T-cell (primary cell): ENCODE results near the gene MROH9. TPM values are rescaled to one million over a fixed set of nuclear protein-coding genes. Genes with fewer than 3 reads are reported as not detected.

Experiments used
- ATAC-seq, 4 experiments: fragments of 200-7000 bp in 3 of 4; fragments of 150-1000 bp in 1 of 4; cut with Tn5 transposase; replicated peaks in 1 of 4; 1 replicate in 3 of 4; 2 replicates in 1 of 4; pipeline ENCODE4 v1.10.0; 2021; ENCODE audit warnings: moderate library complexity in 3 of 4, mild to moderate bottlenecking in 2 of 4, moderate number of reproducible peaks in 1 of 4
- CTCF ChIA-PET, 2 donors: fragments of 300-600 bp; sonication (Branson Sonifier 250); formaldehyde crosslinking; loops; one replicate each; lab custom pipeline; 2022; ENCODE audit warnings: antibody characterized with exemption in 2 of 2; lab: Charles Lee
- POLR2A ChIA-PET, 2 donors: fragments of 300-600 bp; sonication (Branson Sonifier 250); formaldehyde crosslinking; loops; one replicate each; lab custom pipeline; 2022; ENCODE audit warnings: antibody characterized with exemption in 2 of 2; lab: Charles Lee
- DNase-seq, 35 experiments: peaks; one replicate each; pipeline versions ENCODE4 v3.0.0 to v3.0.0-alpha.2; 2013 to 2023
- H3K27ac ChIP-seq: one replicate; pipeline ENCODE4 v1.5.1; 2013; ENCODE audit warnings: low read length
- H3K27me3 ChIP-seq, 2 experiments: replicated peaks in 1 of 2; 1 replicate in 1 of 2; 2 replicates in 1 of 2; pipeline versions ENCODE4 v1.6.1 to v1.7.0; 2013; ENCODE audit warnings: low read length in 1 of 2, mixed read lengths in 1 of 2; ENCODE audit not compliant: control insufficient read depth in 2 of 2, insufficient read depth in 2 of 2; ENCODE audit errors: extremely low read depth in 1 of 2
- H3K36me3 ChIP-seq, 2 donors: 1 replicate in 1 of 2; 2 replicates in 1 of 2; pipeline versions ENCODE4 v1.6.1 to v1.7.0; 2013; ENCODE audit warnings: low read length in 1 of 2; ENCODE audit not compliant: control insufficient read depth in 2 of 2, insufficient read depth in 1 of 2; ENCODE audit errors: extremely low read depth in 1 of 2
- H3K4me1 ChIP-seq, 2 experiments: 1 replicate in 1 of 2; 2 replicates in 1 of 2; pipeline versions ENCODE4 v1.6.1 to v1.7.0; 2013; ENCODE audit warnings: low read length in 2 of 2, mixed read lengths in 1 of 2; ENCODE audit not compliant: insufficient read depth in 2 of 2, control insufficient read depth in 1 of 2; ENCODE audit errors: extremely low read depth in 1 of 2
- H3K4me3 ChIP-seq, 2 donors: 1 replicate in 1 of 2; 2 replicates in 1 of 2; pipeline versions ENCODE4 v1.5.1 to v1.7.0; 2013; ENCODE audit warnings: mild to moderate bottlenecking in 2 of 2, low read length in 1 of 2, moderate library complexity in 1 of 2; ENCODE audit not compliant: control insufficient read depth in 1 of 2; ENCODE audit errors: extremely low read depth in 1 of 2
- H3K9me3 ChIP-seq: 2 replicates; pipeline ENCODE4 v1.7.0; 2013
- H3K27ac Mint-ChIP-seq, 2 donors: one replicate each; pipeline ENCODE4 v1.8.0; 2020 to 2021; ENCODE audit warnings: mild to moderate bottlenecking in 2 of 2, mixed read lengths in 2 of 2
- H3K27me3 Mint-ChIP-seq, 2 donors: one replicate each; pipeline ENCODE4 v1.8.0; 2021 to 2022; ENCODE audit warnings: mixed read lengths in 2 of 2
- H3K36me3 Mint-ChIP-seq: one replicate; pipeline ENCODE4 v1.8.0; 2021; ENCODE audit warnings: mixed read lengths
- H3K4me1 Mint-ChIP-seq, 3 donors: one replicate each; pipeline ENCODE4 v1.8.0; 2020 to 2022; ENCODE audit warnings: mixed read lengths in 3 of 3, mild to moderate bottlenecking in 1 of 3
- H3K4me3 Mint-ChIP-seq, 3 donors: one replicate each; pipeline ENCODE4 v1.8.0; 2020 to 2022; ENCODE audit warnings: mild to moderate bottlenecking in 3 of 3, mixed read lengths in 3 of 3, moderate library complexity in 3 of 3
- H3K9me3 Mint-ChIP-seq, 3 donors: one replicate each; pipeline ENCODE4 v1.8.0; 2020 to 2022; ENCODE audit warnings: mixed read lengths in 3 of 3
- WGBS: methylation state at CpG from one replicate; pipeline ENCODE4 v1.1.5; 2013; ENCODE audit warnings: missing lambda C conversion rate; ENCODE audit not compliant: insufficient coverage; 5-methylcytosine and 5-hydroxymethylcytosine counted together
- total RNA-seq, 35 experiments: library from RNA in 6 of 35; stranded (reverse) in 6 of 35; fragments of 120-200 nt in 1 of 35; gene quantifications; one replicate each; pipeline versions ENCODE4 v1.2.1 to v1.2.4 and lab custom pipeline; 2013 to 2026

MROH9 gene
- total RNA-seq, 5 donors from 2014 or later (not counting 1 experiment from before 2014, with no cell fraction given), result not detected

GRCh38 chr1:171019971-171020370 is 84.6 kb downstream of the MROH9 start:
- peaks cover 4 to 7% of the 10 kb centered on the region in 2 donors for H3K27me3 Mint-ChIP-seq
- DNase-seq (no peak), ATAC-seq (no peak)
- Histone ChIP-seq H3K9me3 (no peaks in the 10 kb centered on the region), H3K27me3 (peaks cover 0 to 12% of the 10 kb centered on the region in 2 experiments), H3K36me3 (no peaks in the 10 kb centered on the region), H3K4me3 (no peak overlapping the region), H3K4me1 (no peaks in the 10 kb centered on the region), H3K27ac (no peak overlapping the region)
- POLR2A ChIA-PET, result no interaction called here
- H3K36me3 Mint-ChIP-seq, result no peaks in the 10 kb centered on the region
- CTCF ChIA-PET, result interaction anchor here in 1 of 2 donors (0.7 kb wide), 1 partner anchor 14 kb away, joined by 4 read pairs; no protein-coding TSS in a partner anchor
- 78% methylated on average over 1 of the region's 4 CpGs for WGBS
- H3K9me3 Mint-ChIP-seq, result peaks cover 0 to 10% (median 0%) of the 10 kb centered on the region in 3 donors
- H3K4me1 Mint-ChIP-seq, result no peaks in the 10 kb centered on the region
- no peak overlapping the region for H3K4me3 Mint-ChIP-seq
- no peak overlapping the region for H3K27ac Mint-ChIP-seq

GRCh38 chr1:171032822-171033702 is 97.7 kb downstream of the MROH9 start:
- Histone ChIP-seq H3K4me3 (no peak overlapping the region), H3K36me3 (no peaks in the 10 kb centered on the region), H3K27ac (no peak overlapping the region), H3K9me3 (no peaks in the 10 kb centered on the region), H3K27me3 (peaks cover 0 to 11% of the 10 kb centered on the region in 2 experiments), H3K4me1 (no peaks in the 10 kb centered on the region)
- Mint-ChIP-seq H3K36me3 (no peaks in the 10 kb centered on the region), H3K27me3 (peaks cover 8 to 19% of the 10 kb centered on the region in 2 donors), H3K9me3 (peaks cover 2 to 4% (median 4%) of the 10 kb centered on the region in 3 donors), H3K4me1 (no peaks in the 10 kb centered on the region), H3K4me3 (no peak overlapping the region), H3K27ac (no peak overlapping the region)
- ChIA-PET POLR2A (no interaction called here), CTCF (no interaction called here)
- 48% methylated on average over 13 of the region's 14 CpGs for WGBS
- DNase-seq (no peak), ATAC-seq (no peak)

DNA sequence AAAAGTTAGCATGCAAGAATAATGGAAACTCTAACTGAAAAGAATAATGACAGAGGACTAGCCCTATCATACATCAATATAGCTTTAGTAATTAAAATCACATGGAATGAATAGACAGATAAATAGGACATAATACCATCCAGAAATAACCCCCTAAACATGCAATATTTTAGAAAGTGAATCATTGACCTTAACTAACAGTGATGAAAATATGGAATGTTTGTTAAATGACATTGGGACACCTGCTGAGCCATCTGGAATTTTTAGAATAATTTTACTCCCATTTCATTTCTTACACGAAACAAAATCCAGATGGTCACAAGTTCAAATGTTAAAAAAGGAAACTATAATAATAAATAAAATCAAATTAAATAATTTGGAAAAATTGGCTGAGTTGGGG is 102.3 kb downstream of the MROH9 start:
- no peak overlapping the region for H3K4me3 ChIP-seq
- WGBS, result no CpG with 5 or more reads among the region's 1 CpG
- H3K27ac ChIP-seq, result no peak overlapping the region
- Mint-ChIP-seq H3K9me3 (peaks cover 0 to 8% (median 2%) of the 10 kb centered on the region in 3 donors), H3K27ac (no peak overlapping the region), H3K27me3 (peaks cover 3 to 6% of the 10 kb centered on the region in 2 donors), H3K4me1 (no peaks in the 10 kb centered on the region), H3K36me3 (no peaks in the 10 kb centered on the region), H3K4me3 (no peak overlapping the region)
- ChIA-PET POLR2A (no interaction called here), CTCF (no interaction called here)
- H3K27me3 ChIP-seq, result peaks cover 0 to 9% of the 10 kb centered on the region in 2 experiments
- ATAC-seq (no peak), DNase-seq (no peak)
- no peaks in the 10 kb centered on the region for H3K9me3 ChIP-seq
- H3K36me3 ChIP-seq, result no peaks in the 10 kb centered on the region
- no peaks in the 10 kb centered on the region for H3K4me1 ChIP-seq

- H3K36me3 ChIP-seq, result no peaks in the 10 kb centered on the region
- Mint-ChIP-seq H3K27me3 (peaks cover 3 to 5% of the 10 kb centered on the region in 2 donors), H3K4me3 (no peak overlapping the region), H3K9me3 (peaks cover 0 to 12% (median 6%) of the 10 kb centered on the region in 3 donors), H3K36me3 (no peaks in the 10 kb centered on the region), H3K4me1 (no peaks in the 10 kb centered on the region), H3K27ac (no peak overlapping the region)
- CTCF ChIA-PET, result no interaction called here
- no peak overlapping the region for H3K27ac ChIP-seq
- POLR2A ChIA-PET, result no interaction called here
- DNase-seq (no peak), ATAC-seq (no peak)
- H3K9me3 ChIP-seq, result no peaks in the 10 kb centered on the region
- H3K4me1 ChIP-seq, result no peaks in the 10 kb centered on the region
- H3K27me3 ChIP-seq, result peaks cover 0 to 3% of the 10 kb centered on the region in 2 experiments
- no peak overlapping the region for H3K4me3 ChIP-seq
These were observed 103.0 kb downstream of the MROH9 start for GRCh38 chr1:171038284-171038683.

GRCh38 chr1:171048014-171048413 is 112.7 kb downstream of the MROH9 start:
- Histone ChIP-seq H3K4me1 (no peaks in the 10 kb centered on the region), H3K27me3 (peaks cover 0 to 5% of the 10 kb centered on the region in 2 experiments), H3K36me3 (no peaks in the 10 kb centered on the region), H3K27ac (no peak overlapping the region), H3K9me3 (no peaks in the 10 kb centered on the region), H3K4me3 (no peak overlapping the region)
- H3K27me3 Mint-ChIP-seq, result peaks cover 9 to 11% of the 10 kb centered on the region in 2 donors
- DNase-seq (no peak), ATAC-seq (no peak)
- no peaks in the 10 kb centered on the region for H3K36me3 Mint-ChIP-seq
- H3K27ac Mint-ChIP-seq, result no peak overlapping the region
- POLR2A ChIA-PET, result no interaction called here
- CTCF ChIA-PET, result no interaction called here
- WGBS, result 72% methylated on average over 2 of the region's 2 CpGs
- H3K9me3 Mint-ChIP-seq, result peaks cover 23 to 41% (median 27%) of the 10 kb centered on the region in 3 donors
- H3K4me1 Mint-ChIP-seq, result no peaks in the 10 kb centered on the region
- H3K4me3 Mint-ChIP-seq, result no peak overlapping the region

DNA sequence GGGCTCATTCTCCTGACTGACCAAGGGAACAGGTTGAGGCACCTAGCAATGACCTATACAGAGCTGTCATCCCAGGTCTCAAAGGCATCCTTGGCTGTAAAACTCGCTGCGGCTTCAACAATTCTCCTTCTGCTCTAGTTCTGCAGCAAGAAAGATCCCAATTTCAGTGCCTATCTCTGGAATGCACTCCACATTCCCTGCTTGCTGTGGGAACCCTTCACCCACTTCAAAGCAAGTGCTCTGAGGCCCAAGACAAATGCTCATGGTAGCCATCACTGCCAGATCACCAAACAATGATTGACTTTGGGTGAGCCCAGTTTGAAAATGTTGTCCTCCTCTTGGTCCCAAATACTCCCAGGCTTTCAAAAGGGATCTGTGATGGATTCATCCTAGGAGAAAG is 117.6 kb downstream of the MROH9 start:
- H3K9me3 Mint-ChIP-seq, result peaks cover 2 to 16% (median 15%) of the 10 kb centered on the region in 3 donors

More for the DNA sequence above, 117.6 kb downstream of the MROH9 start:
- no peaks in the 10 kb centered on the region for H3K9me3 ChIP-seq
- H3K27ac Mint-ChIP-seq, result no peak overlapping the region
- H3K4me3 ChIP-seq, result no peak overlapping the region
- H3K36me3 Mint-ChIP-seq, result no peaks in the 10 kb centered on the region
- H3K27me3 ChIP-seq, result peaks cover 0 to 5% of the 10 kb centered on the region in 2 experiments
- ATAC-seq (no peak), DNase-seq (no peak)
- H3K27me3 Mint-ChIP-seq, result peaks cover 8 to 16% of the 10 kb centered on the region in 2 donors
- H3K4me1 ChIP-seq, result no peaks in the 10 kb centered on the region
- ChIA-PET CTCF (no interaction called here), POLR2A (no interaction called here)
- no peak overlapping the region for H3K4me3 Mint-ChIP-seq
- no peak overlapping the region for H3K27ac ChIP-seq
- 91% methylated on average over 2 of the region's 2 CpGs for WGBS
- H3K36me3 ChIP-seq, result no peaks in the 10 kb centered on the region
- H3K4me1 Mint-ChIP-seq, result no peaks in the 10 kb centered on the region
